ENCODE results near the gene S100PBP.
"Not testable (repeated sequence)": the region's sequence is repeated elsewhere in the genome, so short reads cannot be mapped to it uniquely, and the experiment has no call there.

The S100PBP gene

GRCh38 chr1:32901823-32902534 lies 84.5 kb downstream of the S100PBP start:
- DNase-seq = no peak

- DNase-seq = no peak
Measured at GRCh38 chr1:32902535-32902920, 85.1 kb downstream of the S100PBP start.

GRCh38 chr1:32903991-32904785 lies 86.7 kb downstream of the S100PBP start:
- DNase-seq = no peak

GRCh38 chr1:32904797-32905196 lies 87.3 kb downstream of the S100PBP start:
- no peak for DNase-seq

GRCh38 chr1:32905588-32905987 lies 88.1 kb downstream of the S100PBP start:
- DNase-seq = not testable (repeated sequence)

- DNase-seq = no peak
Measured at GRCh38 chr1:32906654-32907053, 89.2 kb downstream of the S100PBP start.

GRCh38 chr1:32907435-32907834 lies 90.0 kb downstream of the S100PBP start:
- DNase-seq = no peak
